AG08396 (cell line): ENCODE results near the gene CUZD1.

Experiments
- DNase-seq: peaks from one replicate; pipeline ENCODE4 v3.0.0; 2012; ENCODE audit warnings: low spot score, mixed read lengths

CUZD1 gene

DNA sequence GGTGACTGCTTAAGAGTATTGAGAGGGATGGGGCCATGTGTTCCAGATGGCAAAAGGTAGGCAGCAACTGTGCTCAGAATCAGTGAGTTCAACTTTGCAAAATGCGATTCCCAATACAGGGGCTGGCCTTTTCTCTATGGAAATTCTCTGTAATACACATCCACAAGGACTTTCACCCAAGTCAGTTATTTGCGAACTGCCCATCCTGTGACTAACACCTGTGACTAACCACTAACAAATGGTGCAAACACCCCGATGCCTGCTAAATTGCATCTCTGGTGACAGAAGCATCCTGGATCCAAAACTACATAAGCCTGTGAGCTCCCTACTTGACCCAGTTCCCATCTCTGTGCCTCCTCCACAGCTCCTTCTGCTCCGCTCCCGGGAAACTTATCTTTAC, 9.0 kb upstream of the CUZD1 start:
- DNase-seq, result peak; percentile 42

DNA sequence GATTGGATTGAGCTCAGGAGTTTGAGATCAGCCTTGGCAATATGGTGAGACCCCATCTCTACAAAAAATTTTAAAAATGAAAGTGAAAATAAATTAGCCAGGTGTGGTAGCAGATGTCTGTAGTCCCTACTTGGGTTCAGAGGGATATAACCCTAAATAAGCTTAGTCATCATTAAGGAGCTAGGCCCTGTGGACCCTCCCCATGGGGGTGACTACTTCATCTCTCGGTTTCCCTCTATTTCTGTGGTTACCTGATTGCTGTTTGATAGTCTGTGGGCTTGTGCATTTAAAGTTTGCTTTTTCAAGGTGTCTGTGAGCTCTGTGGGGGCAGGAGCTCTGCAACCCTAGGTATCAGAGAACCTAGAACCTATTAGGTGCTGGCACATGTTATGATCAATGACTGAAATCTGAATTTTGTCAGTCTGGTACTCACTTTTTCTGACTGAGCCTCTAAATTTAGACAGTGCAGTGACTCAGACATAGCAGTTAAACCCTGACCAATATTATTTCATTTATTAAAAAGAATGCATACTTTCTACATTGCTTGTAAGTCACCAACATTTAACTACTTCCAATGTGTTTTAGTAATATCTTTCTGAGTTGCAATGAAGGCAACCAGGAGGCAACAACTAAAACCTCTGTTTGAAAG, 8.1 kb upstream of the CUZD1 start:
- no peak for DNase-seq

DNA sequence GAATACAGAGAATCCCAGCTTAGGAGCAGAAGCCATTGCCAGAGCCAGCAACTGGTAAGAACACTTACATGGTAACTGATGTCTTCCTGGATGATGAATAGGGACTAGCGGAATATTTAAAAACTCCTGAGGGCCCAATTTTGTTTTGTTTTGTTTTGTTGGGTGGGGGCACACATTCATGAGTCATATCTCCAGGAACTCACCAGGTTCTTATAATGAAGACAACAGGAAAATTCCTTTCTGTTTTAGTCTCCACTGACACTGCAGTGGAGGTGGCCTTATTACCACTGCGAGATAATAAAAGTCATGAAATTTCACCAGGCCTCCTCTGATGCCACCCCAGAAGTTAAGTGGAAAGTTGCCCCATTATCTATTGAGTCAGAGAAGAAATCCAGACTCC, 6.6 kb upstream of the CUZD1 start:
- no peak for DNase-seq

DNA sequence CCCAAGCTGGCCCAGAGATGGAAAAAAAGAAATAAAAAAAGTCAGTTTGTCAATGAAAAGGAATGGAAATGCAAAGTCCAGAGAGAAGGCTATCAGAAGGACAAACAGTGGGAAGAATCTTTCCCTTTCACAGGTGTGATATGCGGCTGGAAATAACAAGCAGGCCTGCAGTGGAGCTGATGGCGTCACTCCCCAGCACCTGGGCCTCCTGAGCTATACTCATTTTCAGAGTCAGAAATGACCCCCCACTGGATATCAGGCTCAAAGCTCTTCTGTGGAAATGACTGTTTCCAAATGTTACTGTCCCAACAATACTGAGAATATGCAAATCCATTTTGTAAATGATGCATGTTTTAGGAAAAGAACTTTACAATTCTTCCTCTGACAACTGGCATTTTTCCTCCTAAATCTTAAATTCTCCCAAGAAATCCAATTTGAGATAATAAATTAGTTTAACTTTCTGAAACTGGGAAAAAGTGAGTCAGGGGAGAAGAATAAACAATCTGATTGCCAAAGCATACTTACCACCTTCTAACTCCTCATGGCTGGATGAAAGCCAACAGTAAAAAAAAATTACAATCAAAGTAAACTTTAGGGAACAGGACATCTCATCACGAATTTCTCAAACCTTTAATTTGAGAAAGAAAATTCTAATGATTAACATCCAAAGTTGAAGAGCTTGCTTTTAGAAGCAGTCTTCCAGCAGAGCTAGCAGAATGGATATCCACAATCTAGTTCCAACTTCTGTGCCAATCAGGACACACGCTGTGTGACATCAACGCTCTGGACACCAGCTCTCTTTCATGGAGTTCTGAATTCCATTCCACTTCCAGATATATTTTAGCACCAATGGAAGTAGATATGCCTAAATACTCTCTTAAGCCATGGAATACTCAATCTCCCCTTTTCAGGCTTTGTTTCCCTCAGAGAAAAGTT, 5.3 kb upstream of the CUZD1 start:
- no peak for DNase-seq

DNA sequence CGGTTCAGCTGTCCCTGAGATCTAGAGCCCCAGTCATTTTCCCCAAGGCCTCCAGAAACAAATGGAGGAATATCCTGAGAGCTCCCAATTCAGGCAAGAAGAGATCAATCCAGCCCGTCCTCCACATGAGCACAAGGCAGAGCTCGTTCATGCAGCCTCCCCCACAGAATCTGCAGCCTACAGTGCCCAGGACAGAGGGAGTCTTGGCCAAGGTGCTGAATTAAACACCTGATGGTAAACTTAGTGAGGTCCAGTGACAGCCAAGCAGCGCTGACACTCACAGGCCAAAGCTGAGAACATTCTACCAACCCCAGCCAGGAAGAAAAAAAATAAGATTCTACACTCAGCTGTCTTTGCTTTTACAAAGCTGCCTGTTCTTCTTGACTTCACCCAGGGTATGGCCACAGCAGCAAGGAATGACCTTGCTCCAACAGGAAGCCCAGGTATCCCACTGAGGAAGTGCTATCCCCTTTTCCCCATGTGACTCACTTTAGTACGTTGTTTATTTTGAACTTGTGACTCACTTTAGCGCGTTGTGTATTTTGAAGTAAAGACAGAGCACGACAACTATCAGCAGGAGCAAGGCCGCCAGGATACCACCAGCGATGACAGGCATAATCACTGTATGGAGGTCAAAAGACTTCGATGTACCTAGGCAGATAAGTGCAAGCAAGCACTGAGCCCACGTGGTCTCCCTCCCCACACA, 4.4 kb upstream of the CUZD1 start:
- DNase-seq, result no peak

DNA sequence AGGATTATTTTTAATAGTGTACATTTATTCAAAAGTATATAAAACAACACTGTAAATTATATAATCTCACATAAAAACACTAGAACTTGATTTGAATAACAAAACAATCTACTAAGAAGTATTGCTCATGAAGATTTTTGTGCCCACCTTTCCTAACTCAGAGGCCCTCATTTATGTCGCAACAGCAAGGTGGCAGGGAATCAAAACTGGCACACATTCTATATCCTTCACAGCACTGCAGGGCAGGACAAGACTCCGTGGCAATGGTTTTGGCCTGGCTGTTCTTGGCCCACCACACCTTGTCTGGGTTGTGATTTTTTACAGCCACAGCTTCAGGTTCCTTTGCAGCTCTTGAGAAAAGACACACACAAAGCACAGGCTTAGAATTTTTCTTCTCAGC, 3.4 kb upstream of the CUZD1 start:
- no peak for DNase-seq

DNA sequence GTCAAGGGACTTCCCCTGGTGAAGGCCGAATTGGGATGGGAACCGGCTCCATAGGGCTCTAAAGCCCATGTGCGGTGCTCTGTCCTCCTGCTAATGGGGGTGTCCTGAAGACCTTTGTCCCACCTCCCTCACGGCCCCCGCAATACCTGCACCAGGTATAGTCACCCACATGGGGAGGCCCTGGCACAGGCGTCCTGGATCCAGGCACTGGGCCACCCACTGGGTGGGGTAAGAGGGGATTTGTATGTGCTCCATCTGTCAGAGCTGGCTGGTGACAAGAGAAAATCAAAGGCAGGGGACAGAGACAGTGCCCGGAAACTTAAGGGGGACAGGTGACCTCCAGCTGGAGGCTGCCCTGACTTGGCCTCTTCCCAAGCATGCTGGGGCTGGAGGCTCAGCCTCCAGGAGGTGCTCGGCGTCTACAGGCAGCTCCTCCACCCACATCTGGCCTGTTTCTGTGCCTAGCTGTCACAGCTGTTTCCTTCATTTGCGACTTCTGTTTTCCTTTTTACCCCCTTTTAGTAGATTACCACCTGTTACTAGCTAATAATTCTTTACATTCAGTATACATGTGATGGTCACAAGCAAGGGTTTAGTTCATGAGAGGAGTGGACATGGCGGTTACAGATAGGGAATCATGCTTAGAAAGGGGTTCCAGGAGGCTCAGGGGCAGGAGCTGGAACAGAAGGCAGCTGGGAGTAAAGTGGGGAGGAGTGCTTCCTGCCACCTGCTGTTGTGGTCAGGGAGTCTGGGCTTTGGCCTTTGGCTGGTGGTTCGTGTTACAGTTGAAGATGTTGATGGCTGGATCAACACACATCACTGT, 2.3 kb upstream of the CUZD1 start:
- no peak for DNase-seq

DNA sequence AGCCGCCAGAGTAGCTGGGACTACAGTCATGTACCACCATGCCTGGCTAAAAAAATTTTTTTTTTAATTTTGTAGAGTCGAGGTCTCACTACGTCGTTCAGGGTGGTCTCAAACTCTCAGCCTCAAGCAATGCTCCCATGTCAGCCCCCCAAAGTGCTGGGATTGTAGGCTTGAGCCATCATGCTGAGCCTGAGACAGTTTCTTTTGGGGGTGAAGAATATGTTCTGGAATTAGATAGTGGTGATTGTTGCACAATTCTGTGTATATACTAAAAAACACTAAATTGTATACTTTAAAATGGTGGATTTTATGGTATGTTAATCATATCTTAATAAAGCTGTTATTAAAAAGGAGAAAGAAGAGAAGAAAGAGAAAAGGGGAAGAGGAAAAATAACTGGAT, 1.5 kb downstream of the CUZD1 start:
- DNase-seq, result no peak

DNA sequence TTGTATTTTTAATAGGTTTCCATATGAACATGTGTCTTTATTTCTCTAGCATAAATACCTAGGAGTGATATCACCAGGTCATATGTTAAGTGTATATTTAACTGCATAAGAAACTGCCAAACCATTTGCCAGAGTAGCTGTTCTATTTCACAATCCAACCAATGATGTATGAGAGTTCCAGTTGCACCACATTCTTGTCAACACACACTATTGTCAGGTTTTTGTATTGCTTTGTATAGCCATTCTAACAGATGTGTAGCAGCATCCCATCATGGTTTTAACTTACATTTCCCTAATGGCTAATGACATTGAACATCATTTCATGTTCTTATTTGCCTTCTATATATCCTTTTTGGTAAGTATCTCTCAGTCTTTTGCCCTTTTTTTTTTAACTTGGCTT, 4.1 kb downstream of the CUZD1 start:
- no peak for DNase-seq

DNA sequence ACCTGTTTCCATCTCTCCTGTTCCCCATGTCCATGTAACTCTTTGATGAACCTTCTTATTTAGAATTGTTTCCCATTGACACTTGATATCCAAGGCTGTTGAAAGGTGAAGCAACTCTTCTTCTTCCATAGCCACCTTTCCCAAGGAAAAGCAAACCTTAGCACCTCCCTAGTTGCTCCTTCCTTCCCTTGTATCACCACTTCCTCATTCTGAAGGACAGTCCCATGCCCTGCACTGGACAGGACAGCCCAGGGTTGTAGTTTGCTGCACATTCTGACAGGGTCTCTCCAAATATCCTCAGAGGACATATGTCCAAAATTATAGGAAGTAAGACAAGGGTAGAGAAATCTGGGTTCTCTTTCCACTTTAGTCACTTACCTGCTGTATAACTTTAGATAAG, 6.2 kb downstream of the CUZD1 start:
- DNase-seq, result no peak

DNA sequence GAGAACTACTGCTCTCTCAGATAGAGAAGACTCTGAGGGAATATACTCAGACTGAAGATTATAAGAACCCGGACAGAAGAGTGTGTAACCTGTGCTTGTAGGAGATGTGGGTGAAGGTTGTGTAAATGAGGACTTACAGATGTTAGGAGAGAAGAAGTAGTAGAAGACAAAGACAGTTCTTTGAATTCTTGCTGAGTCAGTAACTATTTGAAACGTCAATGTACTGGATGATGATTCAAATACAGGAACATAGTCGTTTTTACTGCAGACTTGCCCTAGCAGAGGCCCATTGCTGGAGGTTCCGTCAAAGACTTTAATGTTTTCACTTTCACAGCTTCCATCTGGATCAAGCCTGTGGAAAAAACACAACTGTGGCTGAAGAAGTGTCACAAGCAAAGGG, 6.8 kb downstream of the CUZD1 start:
- DNase-seq, result no peak

DNA sequence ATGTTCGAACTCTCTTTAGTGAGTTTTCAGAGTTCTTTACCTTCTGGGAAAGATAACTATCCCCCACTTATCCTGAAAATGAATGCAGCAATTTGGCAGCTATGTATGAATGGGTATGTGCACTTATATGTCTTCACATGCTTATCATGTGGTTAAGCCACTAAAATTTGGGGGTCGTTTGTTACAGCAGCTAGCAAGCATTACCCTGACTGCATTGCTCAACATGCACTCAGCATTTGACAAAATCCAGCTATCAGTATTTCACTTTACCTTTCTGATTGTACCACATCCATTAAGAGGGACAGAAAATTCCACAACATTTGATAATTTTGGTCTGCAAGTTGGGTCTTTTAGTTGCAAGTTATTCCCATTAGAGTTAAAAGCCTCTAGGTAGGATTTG, 9.7 kb downstream of the CUZD1 start:
- no peak for DNase-seq

DNA sequence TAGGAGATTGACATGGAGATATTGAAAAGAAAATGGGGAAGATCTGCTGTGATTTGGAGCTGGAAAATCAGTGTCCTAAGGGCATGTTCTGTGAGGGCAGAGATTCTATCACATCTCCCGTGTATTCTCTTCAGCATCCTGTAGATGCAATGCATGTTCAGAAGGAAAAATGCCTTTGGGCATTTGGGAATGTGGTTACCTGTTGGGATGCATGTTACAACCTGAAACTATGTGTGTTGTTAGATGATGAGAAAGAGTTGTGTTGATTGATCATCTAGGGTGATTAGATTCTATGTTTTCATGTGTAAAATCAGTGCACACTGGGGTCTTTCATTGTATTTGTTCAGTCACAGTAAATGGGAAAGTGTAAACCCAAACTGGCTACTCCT, 14.7 kb downstream of the CUZD1 start:
- DNase-seq, result no peak

DNA sequence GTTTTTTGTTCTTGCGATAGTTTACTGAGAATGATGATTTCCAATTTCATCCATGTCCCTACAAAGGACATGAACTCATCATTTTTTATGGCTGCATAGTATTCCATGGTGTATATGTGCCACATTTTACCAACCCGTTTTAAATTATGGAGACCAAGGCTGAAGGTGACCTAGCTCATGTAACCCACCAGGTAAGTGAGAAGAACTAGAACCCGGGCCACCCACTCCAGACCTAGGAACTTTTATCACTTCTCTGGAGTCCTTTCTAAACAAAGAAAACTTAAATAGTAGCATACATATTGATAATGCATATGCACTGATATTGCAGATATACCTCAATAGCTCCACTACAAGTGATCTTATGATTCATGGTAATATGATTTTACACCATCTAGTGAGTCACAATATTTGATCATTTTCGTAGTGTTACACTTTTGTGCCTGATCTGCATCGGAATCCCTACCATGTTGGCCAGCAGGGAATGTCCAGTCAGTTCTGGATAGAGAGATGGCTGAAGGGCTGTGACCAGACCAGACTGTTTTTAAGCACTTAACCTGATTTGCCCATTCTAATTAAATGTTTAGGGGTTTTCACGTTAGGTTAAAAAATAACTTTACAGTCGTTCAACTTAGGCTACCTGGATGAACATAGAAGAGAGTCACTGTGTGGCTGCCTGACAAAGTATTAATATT, 15.2 kb downstream of the CUZD1 start:
- no peak for DNase-seq

DNA sequence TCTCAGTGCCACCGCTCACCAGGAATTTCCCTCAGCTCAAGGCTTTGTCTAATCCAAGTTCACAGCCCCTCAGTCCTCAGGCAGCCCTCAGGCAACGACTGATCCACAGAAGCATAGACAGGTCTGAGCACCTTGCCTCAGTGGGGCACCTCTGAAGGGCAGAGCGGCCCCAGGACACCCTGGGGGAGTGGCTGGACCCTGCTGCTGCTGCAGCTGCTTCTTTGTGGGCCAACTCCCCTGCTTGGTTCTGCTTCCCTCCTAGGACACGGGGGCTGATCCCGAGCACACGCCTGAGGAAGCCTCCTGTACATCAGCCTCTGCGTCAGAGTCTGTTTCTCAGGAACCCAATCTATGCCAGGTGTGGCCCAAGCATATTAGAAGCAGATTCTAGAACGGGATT, 16.2 kb downstream of the CUZD1 start:
- no peak for DNase-seq

DNA sequence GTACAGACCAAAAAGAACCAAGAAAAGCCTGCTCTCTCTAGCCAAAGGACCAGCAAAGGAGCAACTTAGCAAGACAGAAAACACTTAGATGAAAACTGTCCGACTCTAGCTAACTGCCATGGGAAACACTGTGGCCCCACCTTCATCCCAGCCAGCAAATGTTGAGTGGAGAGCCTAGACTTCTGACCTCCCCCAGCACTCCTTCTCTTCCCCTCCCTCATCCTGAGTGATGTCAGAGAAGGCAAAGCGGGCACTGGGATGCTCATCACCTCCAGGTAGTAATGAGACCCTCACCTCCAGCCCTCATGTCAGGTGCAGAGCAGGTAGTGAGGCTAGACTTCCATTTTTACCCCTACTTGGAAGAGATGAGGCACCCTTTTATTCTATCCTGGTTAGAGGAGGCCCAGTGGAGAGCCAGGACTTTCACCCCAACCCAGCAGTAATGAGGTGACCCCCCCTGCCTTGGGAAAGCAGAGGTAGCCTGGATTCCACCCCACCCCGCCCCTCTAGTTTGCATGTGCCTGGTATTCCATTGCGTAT, 16.9 kb downstream of the CUZD1 start:
- no peak for DNase-seq

DNA sequence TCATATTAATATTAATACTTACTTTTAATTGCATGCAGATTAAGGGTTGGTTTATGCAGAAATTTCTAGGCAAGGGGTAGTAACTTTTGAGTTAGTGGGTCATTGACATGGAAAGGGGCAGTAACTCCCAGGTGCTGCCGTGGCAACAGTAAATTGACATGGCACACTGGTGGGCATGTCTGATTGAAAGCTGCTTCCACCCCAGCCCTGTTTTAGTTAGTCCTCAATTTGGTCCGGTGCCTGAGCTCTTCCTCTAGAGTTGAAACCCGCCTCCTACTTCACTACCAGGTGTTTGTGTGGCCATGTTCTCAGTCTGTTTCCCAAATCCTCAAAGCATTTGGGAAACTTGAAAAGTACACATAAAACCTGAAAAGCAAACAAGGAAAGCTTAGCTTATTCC, 18.4 kb downstream of the CUZD1 start:
- no peak for DNase-seq

DNA sequence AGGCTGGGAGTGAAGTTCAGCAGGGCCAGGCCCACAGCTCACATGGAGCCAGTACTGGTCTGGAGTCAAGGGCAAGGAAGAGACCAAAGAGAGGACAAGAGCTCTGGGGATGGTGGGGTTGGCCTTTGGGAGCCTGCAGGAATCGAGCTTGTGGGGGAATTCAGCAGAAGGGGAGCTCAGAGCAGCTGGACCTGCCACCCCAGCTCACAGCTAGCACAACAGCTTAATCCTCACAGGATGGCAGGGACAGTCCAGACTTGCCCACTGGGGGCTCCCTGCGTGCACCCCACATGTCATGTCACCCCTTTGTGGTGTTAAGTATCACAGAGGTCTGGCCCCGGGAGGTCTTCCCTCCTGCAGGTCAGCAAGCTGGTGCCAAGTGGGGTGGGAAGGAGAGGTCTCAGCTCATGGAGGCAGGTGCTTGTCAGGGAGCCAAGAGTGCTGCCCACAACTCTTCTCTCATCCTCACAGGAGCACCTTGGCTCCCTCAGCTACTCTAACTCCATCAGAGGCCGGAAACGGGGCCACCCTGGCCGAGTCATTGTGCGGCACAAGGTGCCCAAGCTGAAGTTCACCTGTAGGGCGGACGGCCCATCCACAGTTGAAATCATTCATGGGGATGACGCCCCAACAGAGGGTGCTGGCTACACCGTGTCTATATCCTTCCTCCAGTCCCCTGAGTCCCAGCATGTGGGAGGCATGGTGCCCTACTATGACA, 22.5 kb downstream of the CUZD1 start:
- DNase-seq, result no peak

DNA sequence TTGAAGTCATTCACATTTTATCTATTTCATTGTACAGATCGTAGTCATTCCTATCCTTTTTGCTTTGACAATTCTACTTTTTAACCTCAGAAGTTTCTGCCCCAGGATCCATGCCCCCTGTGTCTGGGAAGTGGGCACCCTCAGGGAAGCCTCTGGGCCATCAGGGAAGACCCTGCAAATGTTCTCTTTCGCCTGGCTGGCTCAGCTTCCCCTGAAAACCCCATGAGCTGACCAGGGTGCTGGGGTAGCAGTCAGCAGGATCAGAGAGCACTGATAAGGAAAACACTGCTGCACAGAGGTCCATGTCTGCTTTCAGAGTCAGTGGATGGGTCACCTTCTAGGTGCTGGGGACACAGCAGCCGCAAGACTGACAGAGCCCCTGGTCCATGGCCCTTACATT, 23.8 kb downstream of the CUZD1 start:
- DNase-seq, result no peak

DNA sequence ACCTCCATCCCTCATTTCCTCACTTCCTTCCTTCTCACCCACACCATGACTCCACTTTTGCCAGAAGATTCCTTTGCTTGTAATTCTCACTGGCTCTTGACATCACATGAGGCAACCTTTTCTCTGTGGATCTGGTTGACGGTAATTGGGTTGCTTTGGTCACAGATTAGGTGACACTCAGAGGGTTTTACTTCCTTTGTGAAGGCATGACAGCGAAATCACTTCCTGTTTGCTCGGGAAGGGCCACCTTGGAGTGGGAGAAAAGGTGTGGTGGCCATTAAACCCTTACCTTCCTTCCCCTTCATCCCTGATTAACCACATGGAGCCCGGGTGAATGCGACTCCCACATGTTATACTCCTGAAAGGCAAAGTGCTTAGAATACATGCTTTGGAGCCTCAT, 30.2 kb downstream of the CUZD1 start:
- no peak for DNase-seq

DNA sequence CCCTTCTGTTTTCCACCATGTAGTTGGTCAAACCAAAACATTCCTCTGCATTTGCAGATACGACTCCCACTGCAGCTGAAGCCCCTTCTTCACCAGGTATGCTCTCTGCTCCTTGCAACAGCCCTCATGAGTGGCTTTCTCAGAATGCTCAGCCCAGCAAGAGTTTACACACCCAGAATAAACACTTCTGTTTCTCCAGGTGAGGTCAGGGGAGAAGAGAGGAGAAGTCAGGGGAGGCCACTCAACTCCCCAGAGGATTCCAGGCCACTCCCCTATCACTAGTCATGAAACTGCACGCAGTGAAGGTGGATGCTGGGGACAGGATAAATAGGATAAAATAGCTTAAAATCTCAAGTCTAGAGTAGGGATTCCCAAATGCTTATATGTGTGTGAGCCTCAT, 31.2 kb downstream of the CUZD1 start:
- DNase-seq, result no peak
